IMR-90 (cell line): ENCODE data around the gene PSMA6. TPM values are rescaled to one million over a fixed set of nuclear protein-coding genes. Genes with fewer than 3 reads are reported as not detected.

Experiments used
- ATAC-seq: fragments of 200-7000 bp; cut with Tn5 transposase; 2 replicates; pipeline ENCODE4 v1.9.1; 2020; ENCODE audit warnings: low read depth, mild to moderate bottlenecking, moderate library complexity
- BruUV-seq: library from RNA; stranded (reverse); fragments of 400-500 nt; replicated peaks from 2 replicates; lab custom pipeline; 2021; lab: Mats Ljungman, UMichigan
- CTCF ChIA-PET: fragments of 300-600 bp; formaldehyde crosslinking; extraction: SDS; loops from one replicate; lab custom pipeline; 2021; ENCODE audit warnings: antibody characterized with exemption; lab: Yijun Ruan, JAX
- POLR2A ChIA-PET: fragments of 300-600 bp; sonication (Branson Sonifier 250); formaldehyde crosslinking; loops from one replicate; lab custom pipeline; 2022; ENCODE audit warnings: antibody characterized with exemption; ENCODE audit not compliant: unreplicated experiment; lab: Charles Lee
- DNase-seq: peaks from one replicate; pipeline ENCODE4 v3.0.0; 2013
- H2AFZ ChIP-seq: replicated peaks from 2 replicates; pipeline ENCODE3; 2013; ENCODE audit warnings: low read length, mild to moderate bottlenecking; ENCODE audit not compliant: poor library complexity
- H2AK5ac ChIP-seq: 2 replicates; pipeline ENCODE4 v1.6.1; 2013; ENCODE audit warnings: low read depth, low read length, inconsistent platforms
- H2AK9ac ChIP-seq: replicated peaks from 2 replicates; pipeline ENCODE3; 2013; ENCODE audit warnings: mild to moderate bottlenecking, low read depth, low read length, moderate library complexity; ENCODE audit not compliant: poor library complexity
- H2BK120ac ChIP-seq: 2 replicates; pipeline ENCODE4 v1.6.1; 2013; ENCODE audit warnings: low read depth, low read length, inconsistent platforms
- H2BK15ac ChIP-seq: 3 replicates; pipeline ENCODE4 v1.6.1; 2013; ENCODE audit warnings: low read depth, low read length, inconsistent platforms
- H2BK20ac ChIP-seq: 2 replicates; pipeline ENCODE4 v1.6.1; 2013; ENCODE audit warnings: low read depth, mild to moderate bottlenecking, inconsistent platforms, low read length, moderate library complexity
- H2BK5ac ChIP-seq: 2 replicates; pipeline ENCODE4 v1.6.1; 2013; ENCODE audit warnings: mild to moderate bottlenecking, low read depth, low read length, inconsistent platforms; ENCODE audit not compliant: poor library complexity, severe bottlenecking
- H3K14ac ChIP-seq: replicated peaks from 2 replicates; pipeline ENCODE4 v1.6.1; 2013; ENCODE audit warnings: low read depth, low read length, inconsistent platforms
- H3K18ac ChIP-seq: 2 replicates; pipeline ENCODE4 v1.6.1; 2013; ENCODE audit warnings: low read depth, low read length, control low read depth
- H3K23ac ChIP-seq: 2 replicates; pipeline ENCODE4 v1.6.1; 2013; ENCODE audit warnings: low read depth, low read length, inconsistent platforms
- H3K27ac ChIP-seq: 2 replicates; pipeline ENCODE4 v1.5.1; 2013; ENCODE audit warnings: mild to moderate bottlenecking, control low read depth, low read length; ENCODE audit not compliant: insufficient read depth
- H3K27me3 ChIP-seq: 2 replicates; pipeline ENCODE4 v1.6.1; 2013; ENCODE audit warnings: low read length; ENCODE audit not compliant: control insufficient read depth, insufficient read depth
- H3K36me3 ChIP-seq: 2 replicates; pipeline ENCODE4 v1.6.1; 2013; ENCODE audit warnings: low read length, mixed read lengths; ENCODE audit not compliant: control insufficient read depth, insufficient read depth
- H3K4ac ChIP-seq: 2 replicates; pipeline ENCODE4 v1.6.1; 2013; ENCODE audit warnings: low read depth, low read length, inconsistent platforms
- H3K4me1 ChIP-seq: 2 replicates; pipeline ENCODE4 v1.6.1; 2013; ENCODE audit warnings: low read length, mixed read lengths; ENCODE audit not compliant: control insufficient read depth, insufficient read depth
- H3K4me2 ChIP-seq: 2 replicates; pipeline ENCODE4 v1.6.1; 2013; ENCODE audit warnings: low read depth, mild to moderate bottlenecking, control low read depth, low read length, moderate library complexity
- H3K4me3 ChIP-seq: 2 replicates; pipeline ENCODE4 v1.5.1; 2013; ENCODE audit warnings: low read depth, mild to moderate bottlenecking, control low read depth, low read length, moderate library complexity; ENCODE audit not compliant: insufficient read depth
- H3K56ac ChIP-seq: 2 replicates; pipeline ENCODE4 v1.6.1; 2013; ENCODE audit warnings: low read length, inconsistent platforms; ENCODE audit not compliant: insufficient read depth; ENCODE audit errors: extremely low read depth
- H3K79me1 ChIP-seq, 2 experiments: 2 replicates each; pipeline ENCODE4 v1.6.1; 2013; ENCODE audit warnings: low read length in 2 of 2, inconsistent platforms in 1 of 2, low read depth in 1 of 2
- H3K9ac ChIP-seq: 2 replicates; pipeline ENCODE4 v1.6.1; 2013; ENCODE audit warnings: low read depth, low read length, control low read depth
- H3K9me1 ChIP-seq: 2 replicates; pipeline ENCODE4 v1.6.1; 2013; ENCODE audit warnings: low read length, inconsistent platforms; ENCODE audit not compliant: insufficient read depth
- H3K9me3 ChIP-seq: 2 replicates; pipeline ENCODE4 v1.6.1; 2013; ENCODE audit warnings: low read length; ENCODE audit not compliant: control insufficient read depth, insufficient read depth
- H4K20me1 ChIP-seq: 2 replicates; pipeline ENCODE4 v1.6.1; 2013; ENCODE audit warnings: low read length, inconsistent platforms; ENCODE audit not compliant: insufficient read depth
- H4K5ac ChIP-seq: 2 replicates; pipeline ENCODE4 v1.6.1; 2013; ENCODE audit warnings: mild to moderate bottlenecking, low read depth, low read length, control low read depth
- H4K8ac ChIP-seq, 2 experiments: 2 replicates each; pipeline ENCODE4 v1.6.1; 2013; ENCODE audit warnings: low read depth in 2 of 2, low read length in 2 of 2, control low read depth in 1 of 2, inconsistent platforms in 1 of 2
- H4K91ac ChIP-seq: 2 replicates; pipeline ENCODE4 v1.6.1; 2013; ENCODE audit warnings: low read depth, low read length, inconsistent platforms; ENCODE audit not compliant: insufficient read depth
- BHLHE40 ChIP-seq: fragments of 150-350 bp; IDR thresholded peaks from 2 replicates; pipeline ENCODE4 v1.6.1; 2016; ENCODE audit warnings: mild to moderate bottlenecking, low read depth, low read length
- CEBPB ChIP-seq: IDR thresholded peaks from 2 replicates; pipeline ENCODE4 v1.6.1; 2012; ENCODE audit warnings: low read depth, low read length, improper control_type of control experiment
- CHD1 ChIP-seq: IDR thresholded peaks from 2 replicates; pipeline ENCODE4 v1.6.1; 2012; ENCODE audit warnings: low read depth, low read length, improper control_type of control experiment
- CTCF ChIP-seq: conservative IDR thresholded peaks from 2 replicates; pipeline ENCODE4 v1.5.1; 2012; ENCODE audit warnings: mild to moderate bottlenecking, low read depth, low read length, improper control_type of control experiment
- FOS ChIP-seq: fragments of 150-350 bp; IDR thresholded peaks from 2 replicates; pipeline ENCODE4 v1.6.1; 2016; ENCODE audit warnings: low read depth, low read length
- MAFK ChIP-seq: IDR thresholded peaks from 2 replicates; pipeline ENCODE4 v1.6.1; 2012; ENCODE audit warnings: low read depth, low read length, improper control_type of control experiment
- MAZ ChIP-seq: IDR thresholded peaks from 2 replicates; pipeline ENCODE4 v1.6.1; 2012; ENCODE audit warnings: low read depth, mild to moderate bottlenecking, low read length, improper control_type of control experiment, moderate library complexity, borderline replicate concordance
- MXI1 ChIP-seq: IDR thresholded peaks from 2 replicates; pipeline ENCODE4 v1.6.1; 2012; ENCODE audit warnings: low read depth, mild to moderate bottlenecking, low read length, moderate library complexity, borderline replicate concordance
- POLR2A ChIP-seq: IDR thresholded peaks from 2 replicates; pipeline ENCODE4 v1.6.1; 2012; ENCODE audit warnings: mild to moderate bottlenecking, low read depth, low read length
- RCOR1 ChIP-seq: IDR thresholded peaks from 2 replicates; pipeline ENCODE4 v1.6.1; 2012; ENCODE audit warnings: mild to moderate bottlenecking, low read length, improper control_type of control experiment; ENCODE audit not compliant: insufficient replicate concordance
- RFX5 ChIP-seq: IDR thresholded peaks from 2 replicates; pipeline ENCODE4 v1.8.0; 2012; ENCODE audit warnings: low read depth, mild to moderate bottlenecking, low read length, moderate library complexity
- WGBS, 2 experiments: methylation state at CpG; one replicate each; pipeline versions ENCODE4 v1.1.5 to v1.1.7; 2013; ENCODE audit warnings: missing lambda C conversion rate in 2 of 2; ENCODE audit not compliant: insufficient read length in 1 of 2; ENCODE audit errors: extremely low coverage in 2 of 2; 5-methylcytosine and 5-hydroxymethylcytosine counted together
- dilution Hi-C: fragments of 300-500 bp; cut with HindIII; formaldehyde crosslinking; loops from one replicate; pipeline ENCODE4 v1.14.3; 2018; ENCODE audit warnings: low sequenced_read_pairs; ENCODE audit not compliant: unreplicated experiment
- in situ Hi-C: fragments of 300-500 bp; cut with MboI; formaldehyde crosslinking; loops from 3 replicates; pipeline ENCODE4 v1.14.3; 2019; ENCODE audit warnings: low sequenced_read_pairs, inconsistent platforms, mixed read lengths
- intact Hi-C: fragments of 100-400 bp; cut with micrococcal nuclease; formaldehyde crosslinking; loops from 2 replicates; pipeline ENCODE4 v1.10.0; 2022
- polyA plus RNA-seq, 3 experiments: library from polyadenylated mRNA; depleted of rRNA; stranded (reverse); fragments of >200 nt; gene quantifications; 2 replicates each; pipeline ENCODE4 v1.2.3, GENCODE V29; 2012; ENCODE audit warnings: low replicate concordance in 1 of 3
- total RNA-seq: library from RNA; depleted of rRNA; stranded (reverse); fragments of >200 nt; gene quantifications from 2 replicates; pipeline ENCODE4 v1.2.3, GENCODE V29; 2012
- TF ChIP-seq, protein P1 (sequence below): fragments of 150-350 bp; IDR thresholded peaks from 2 replicates; pipeline ENCODE4 v1.6.1; 2017; ENCODE audit warnings: mild to moderate bottlenecking, antibody characterized with exemption, low read length, low read depth
- TF ChIP-seq, protein P2 (sequence below): fragments of 150-350 bp; IDR thresholded peaks from 2 replicates; pipeline ENCODE4 v1.6.1; 2016; ENCODE audit warnings: low read depth, mild to moderate bottlenecking, low read length, moderate library complexity, borderline replicate concordance

The PSMA6 gene
- total and polyA plus RNA-seq, 2 of the 4 experiments (the other 2 are of a cell fraction) = 184 to 530 TPM

DNA sequence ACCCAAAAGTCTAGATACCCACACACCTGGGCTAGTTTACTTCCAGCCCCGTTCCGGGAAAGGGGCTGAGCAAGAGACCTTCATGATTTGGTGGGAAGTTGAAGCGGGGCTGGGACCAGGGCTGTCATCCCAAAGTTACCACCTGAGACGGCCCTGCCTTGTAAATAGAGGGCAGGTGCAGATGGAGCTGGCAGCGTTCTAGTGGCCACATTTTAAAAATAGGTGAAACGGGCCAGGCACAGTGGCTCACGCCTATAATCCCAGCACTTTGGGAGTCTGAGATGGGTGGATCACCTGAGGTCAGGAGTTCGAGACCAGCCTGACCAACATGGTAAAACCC, 68.9 kb downstream of the PSMA6 start:
- H3K9ac ChIP-seq = no peak overlapping the region
- H2BK5ac ChIP-seq = no peak overlapping the region
- H3K4me2 ChIP-seq = no peak overlapping the region
- H2AFZ ChIP-seq = no peak overlapping the region
- peaks cover 19% of the 10 kb centered on the region for H3K9me1 ChIP-seq
- no peaks in the 10 kb centered on the region; the same call in 1 of the 2 replicates for H3K27me3 ChIP-seq
- no peak overlapping the region for H4K8ac ChIP-seq
- 0 out of 4 replicates have a peak, but pooled peaks cover 0 to 4% of the 10 kb centered on the region in 2 experiments for H3K79me1 ChIP-seq
- H4K91ac ChIP-seq = no peak overlapping the region
- no peak overlapping the region for H2AK9ac ChIP-seq
- H3K36me3 ChIP-seq = no peaks in the 10 kb centered on the region
- no peak overlapping the region for H3K56ac ChIP-seq
- intact Hi-C loops = no loop called here
- H3K4me3 ChIP-seq = no peak overlapping the region
- POLR2A ChIA-PET = no interaction called here
- H2BK120ac ChIP-seq = no peak overlapping the region
- 74% methylated on average over 4 of the region's 8 CpGs; no CpG with 5 or more reads in 1 of the 2 experiments for WGBS, 2 experiments
- H3K4me1 ChIP-seq = peaks cover 21% of the 10 kb centered on the region
- no peaks in the 10 kb centered on the region for H4K20me1 ChIP-seq
- no peak overlapping the region for H3K4ac ChIP-seq
- no TSS peak for BruUV-seq
- no peak overlapping the region for H3K27ac ChIP-seq
- no peak overlapping the region for H4K5ac ChIP-seq
- H2BK20ac ChIP-seq = no peak overlapping the region
- no peak overlapping the region for H3K23ac ChIP-seq
- DNase-seq (no peak), ATAC-seq (no peak)
- no peak overlapping the region for H2AK5ac ChIP-seq
- H3K14ac ChIP-seq = no peak overlapping the region
- CTCF ChIA-PET = no interaction called here
- no peaks in the 10 kb centered on the region for H3K9me3 ChIP-seq
- dilution Hi-C loops = no loop called here
- TF ChIP-seq MXI1 (no peak), MAFK (no peak), RCOR1 (no peak), BHLHE40 (no peak), CEBPB (no peak), MAZ (no peak), POLR2A (no peak), RFX5 (no peak), FOS (no peak), CHD1 (no peak), CTCF (no peak)
- TF ChIP-seq, protein P1, sequence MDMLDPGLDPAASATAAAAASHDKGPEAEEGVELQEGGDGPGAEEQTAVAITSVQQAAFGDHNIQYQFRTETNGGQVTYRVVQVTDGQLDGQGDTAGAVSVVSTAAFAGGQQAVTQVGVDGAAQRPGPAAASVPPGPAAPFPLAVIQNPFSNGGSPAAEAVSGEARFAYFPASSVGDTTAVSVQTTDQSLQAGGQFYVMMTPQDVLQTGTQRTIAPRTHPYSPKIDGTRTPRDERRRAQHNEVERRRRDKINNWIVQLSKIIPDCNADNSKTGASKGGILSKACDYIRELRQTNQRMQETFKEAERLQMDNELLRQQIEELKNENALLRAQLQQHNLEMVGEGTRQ = no peak
- TF ChIP-seq, protein P2, sequence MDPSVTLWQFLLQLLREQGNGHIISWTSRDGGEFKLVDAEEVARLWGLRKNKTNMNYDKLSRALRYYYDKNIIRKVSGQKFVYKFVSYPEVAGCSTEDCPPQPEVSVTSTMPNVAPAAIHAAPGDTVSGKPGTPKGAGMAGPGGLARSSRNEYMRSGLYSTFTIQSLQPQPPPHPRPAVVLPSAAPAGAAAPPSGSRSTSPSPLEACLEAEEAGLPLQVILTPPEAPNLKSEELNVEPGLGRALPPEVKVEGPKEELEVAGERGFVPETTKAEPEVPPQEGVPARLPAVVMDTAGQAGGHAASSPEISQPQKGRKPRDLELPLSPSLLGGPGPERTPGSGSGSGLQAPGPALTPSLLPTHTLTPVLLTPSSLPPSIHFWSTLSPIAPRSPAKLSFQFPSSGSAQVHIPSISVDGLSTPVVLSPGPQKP = no peak
- no peak overlapping the region for H2BK15ac ChIP-seq
- no peak overlapping the region for H3K18ac ChIP-seq
- in situ Hi-C loops = no loop called here
